CD4-positive, alpha-beta T cell treated with Interleukin-17A for 1 hour (primary cell): ENCODE measurements around the gene CCNY.
"Not testable (repeated sequence)": the region's sequence is repeated elsewhere in the genome, so short reads cannot be mapped to it uniquely, and the experiment has no call there.

ENCODE experiments used
- DNase-seq: peaks from one replicate; pipeline ENCODE4 v3.0.0-alpha.2; 2020

The CCNY gene

DNA sequence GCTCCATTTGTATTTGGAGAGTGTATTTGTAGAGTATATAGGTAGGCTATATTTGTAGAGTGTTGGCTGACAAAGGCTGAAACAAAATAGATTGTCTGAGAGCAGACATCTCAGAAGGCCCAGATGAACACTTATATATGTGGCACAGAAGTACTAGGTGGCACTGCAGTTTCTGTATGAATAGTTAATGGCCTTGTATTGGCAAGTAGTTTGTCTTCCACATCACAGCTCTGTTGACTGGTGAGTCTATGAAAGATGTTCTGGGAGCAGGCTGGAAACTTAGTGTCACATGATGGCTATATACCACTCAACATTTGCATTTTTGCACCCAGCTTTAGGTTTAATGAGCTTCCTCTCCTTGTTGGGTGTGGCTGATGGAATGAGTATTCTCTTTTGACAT, 51.9 kb downstream of the CCNY start:
- no peak for DNase-seq

DNA sequence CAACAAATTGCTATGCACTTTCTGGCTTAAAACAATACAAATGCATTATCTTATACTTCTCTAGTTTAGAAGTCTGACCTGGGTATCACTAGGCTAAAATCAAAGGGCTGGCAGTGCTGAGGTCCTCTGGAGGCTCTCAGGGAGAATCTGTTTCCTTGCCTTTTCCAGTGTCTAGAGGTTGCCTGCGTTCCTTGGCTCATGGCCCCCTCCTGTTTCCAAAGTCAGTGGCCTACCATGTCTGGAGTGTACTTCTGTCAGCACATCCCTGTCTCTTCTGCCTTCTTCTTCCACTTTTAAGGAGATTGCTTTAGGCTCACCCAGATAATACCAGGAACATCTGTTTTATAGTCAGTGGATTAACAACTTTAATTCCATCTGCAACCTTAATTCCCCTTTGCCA, 52.4 kb downstream of the CCNY start:
- no peak for DNase-seq

DNA sequence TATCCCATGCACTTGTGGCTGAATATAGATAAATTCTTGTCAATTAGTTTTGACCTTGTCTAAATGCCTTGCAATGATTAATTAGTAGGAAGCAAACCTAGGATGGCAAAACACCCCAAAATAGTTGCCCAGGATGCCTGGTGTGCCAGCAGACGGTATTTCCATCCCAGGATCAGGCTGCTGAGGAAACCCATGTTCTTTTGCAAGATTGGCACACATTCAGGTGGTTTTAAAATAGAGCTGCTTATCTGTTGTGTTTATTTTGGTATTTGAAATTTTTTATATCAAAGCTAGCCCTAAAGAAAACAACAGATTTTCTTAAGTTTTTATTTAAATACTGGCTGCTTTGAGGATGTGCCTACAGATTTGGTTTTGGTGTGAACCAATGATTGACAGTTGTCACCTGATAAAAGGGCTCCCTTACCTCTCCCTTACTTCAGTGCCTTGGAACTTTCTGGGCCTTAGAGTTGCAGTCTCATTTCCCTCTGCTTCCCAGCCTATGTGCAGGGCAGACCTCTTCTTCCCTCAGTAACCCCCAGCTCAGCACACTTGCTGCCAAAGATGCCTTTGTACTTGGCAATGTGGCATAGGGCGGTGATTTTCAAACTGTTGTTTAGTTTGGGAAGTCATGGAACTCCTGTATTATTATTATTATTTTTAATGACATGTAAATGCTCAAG, 54.0 kb downstream of the CCNY start:
- DNase-seq: no peak

DNA sequence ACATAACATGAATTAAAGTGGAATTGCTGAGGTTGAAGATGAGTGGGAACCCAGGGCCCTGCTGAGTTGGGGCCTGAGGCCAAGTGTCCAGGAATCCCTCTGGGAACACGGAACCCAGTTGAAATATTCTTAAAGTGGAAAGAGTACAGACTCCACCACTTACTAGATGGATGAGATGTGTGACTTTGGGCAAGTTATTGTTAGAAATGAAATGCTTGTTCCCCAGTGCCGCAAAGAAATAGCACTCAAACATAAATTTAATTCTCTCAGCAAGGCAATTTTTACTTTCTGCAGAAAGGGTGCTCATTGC, 54.5 kb downstream of the CCNY start:
- DNase-seq: no peak

DNA sequence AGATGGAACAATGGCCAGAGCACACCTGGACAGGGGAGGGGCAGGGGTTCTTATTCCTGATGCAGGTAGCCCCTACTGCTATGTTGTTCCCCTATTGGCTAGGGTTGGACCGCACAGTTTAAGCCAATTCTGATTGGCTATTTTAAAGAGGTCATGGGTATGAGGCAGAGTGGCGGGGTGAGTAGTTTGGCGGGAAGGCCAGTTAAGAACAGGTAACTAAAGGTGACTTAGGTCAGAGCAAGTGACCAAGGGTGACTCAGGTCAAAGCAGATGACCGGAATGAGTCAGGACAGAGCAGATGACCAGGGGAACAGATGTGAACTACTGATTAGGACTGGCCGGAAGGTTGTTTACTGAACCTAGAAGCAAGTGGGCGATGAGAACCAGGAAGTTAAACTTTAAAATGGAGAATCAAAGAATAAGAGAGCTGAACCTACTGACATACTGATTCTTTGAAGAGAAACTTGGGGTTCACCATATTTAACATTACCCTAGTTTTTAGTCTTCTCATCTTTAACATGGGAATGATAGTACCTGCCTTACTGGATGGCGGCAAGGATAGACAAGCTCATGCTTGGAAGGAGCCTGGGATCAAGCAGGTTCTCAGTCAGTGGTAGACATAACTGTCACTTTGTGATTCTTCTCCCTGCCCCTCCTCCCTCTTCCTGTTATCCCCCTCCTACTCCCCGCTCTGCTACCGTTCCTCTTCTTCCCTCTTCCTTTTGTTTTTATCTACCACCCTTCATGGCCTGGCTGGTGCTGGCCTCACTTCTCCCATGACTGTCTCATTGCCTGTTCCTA, 55.0 kb downstream of the CCNY start:
- no peak for DNase-seq

DNA sequence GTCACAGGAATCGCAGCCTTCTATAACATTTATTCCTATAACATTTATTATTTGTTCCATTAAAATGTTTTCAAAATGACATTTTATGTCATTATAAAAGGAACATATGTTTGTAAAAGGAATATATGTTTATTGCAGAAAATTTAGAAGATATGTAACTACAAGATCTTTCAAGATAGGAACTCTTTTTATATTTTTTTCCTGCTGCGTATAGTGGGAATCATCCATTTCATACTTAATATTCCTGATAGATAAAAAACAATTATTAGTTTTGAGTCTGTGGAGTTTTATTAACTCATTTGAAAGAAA, 55.6 kb downstream of the CCNY start:
- no peak for DNase-seq

DNA sequence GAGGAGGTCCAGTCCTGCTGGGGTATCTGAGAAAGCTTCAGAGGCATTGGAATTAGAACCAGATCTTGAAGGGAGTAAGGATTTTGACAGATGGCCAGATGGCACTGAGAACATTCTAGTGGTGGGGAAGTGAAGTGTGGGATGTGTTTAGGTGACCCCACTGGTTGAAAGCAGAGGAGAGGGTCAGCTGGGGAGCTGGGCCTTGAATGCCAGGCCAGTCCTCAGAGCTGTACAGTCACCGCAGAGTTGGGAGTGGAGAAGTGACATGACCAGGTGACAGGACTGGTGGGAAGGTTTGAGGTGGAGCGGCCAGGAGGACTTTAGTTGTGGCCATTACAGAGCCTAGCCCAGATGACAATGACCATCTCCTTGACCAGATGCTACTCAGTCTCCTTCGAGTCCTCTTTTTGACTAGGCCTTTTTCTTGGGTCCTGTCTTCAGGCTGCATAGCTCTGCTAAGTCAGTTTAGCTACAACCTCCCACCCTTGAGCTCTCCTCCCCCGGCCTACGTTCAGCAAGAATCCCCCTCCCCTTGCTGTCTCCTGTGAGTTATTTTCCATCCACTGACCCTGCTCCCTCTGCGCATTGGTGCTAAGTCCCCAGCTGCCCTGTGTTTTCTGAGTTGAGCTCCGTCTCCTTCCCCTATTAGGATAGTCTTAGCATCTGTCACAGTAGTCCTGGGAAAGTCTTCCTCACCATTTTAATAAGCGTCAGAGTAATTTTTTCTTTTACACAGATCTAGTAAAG, 56.3 kb downstream of the CCNY start:
- no peak for DNase-seq

DNA sequence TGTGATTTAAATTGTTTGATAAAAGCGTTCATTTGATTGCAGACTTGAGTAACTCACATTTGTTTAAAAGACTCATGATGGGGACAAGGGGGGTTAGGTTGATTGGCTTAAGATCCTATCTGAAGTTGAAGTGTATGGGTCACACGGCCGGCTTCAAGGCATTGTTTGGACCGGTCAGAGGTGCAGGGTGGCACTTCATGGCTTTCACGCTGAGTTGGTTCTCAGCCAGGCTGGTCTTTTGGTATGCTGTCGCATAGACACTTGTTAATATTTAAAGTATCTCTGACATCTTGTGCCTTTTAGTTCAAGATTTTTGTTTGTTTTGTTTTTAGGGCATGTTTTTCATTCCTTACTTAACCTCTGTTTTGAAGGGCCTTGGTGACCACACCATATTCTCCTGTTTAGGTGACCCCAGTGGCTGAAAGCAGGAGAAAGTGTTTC, 58.1 kb downstream of the CCNY start:
- no peak for DNase-seq

DNA sequence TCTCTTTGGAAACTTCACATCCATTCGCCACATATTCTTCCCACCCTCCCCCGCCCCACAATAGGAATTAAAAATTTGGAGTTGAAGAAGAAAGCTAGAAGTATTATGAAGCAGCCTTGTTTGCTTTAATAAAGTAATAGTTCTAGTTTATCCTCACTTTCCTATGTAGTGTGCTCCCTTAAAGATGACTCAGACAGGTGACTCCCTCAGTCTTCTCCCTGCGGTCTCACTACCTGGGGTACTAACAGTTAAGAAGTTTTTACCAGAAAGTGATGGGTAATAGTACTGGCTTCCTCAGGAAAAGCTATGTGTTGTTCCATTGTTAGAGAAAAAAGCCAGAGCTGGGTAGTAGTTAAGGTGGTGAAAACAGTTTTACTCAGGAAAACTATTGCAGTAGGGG, 58.6 kb downstream of the CCNY start:
- no peak for DNase-seq

DNA sequence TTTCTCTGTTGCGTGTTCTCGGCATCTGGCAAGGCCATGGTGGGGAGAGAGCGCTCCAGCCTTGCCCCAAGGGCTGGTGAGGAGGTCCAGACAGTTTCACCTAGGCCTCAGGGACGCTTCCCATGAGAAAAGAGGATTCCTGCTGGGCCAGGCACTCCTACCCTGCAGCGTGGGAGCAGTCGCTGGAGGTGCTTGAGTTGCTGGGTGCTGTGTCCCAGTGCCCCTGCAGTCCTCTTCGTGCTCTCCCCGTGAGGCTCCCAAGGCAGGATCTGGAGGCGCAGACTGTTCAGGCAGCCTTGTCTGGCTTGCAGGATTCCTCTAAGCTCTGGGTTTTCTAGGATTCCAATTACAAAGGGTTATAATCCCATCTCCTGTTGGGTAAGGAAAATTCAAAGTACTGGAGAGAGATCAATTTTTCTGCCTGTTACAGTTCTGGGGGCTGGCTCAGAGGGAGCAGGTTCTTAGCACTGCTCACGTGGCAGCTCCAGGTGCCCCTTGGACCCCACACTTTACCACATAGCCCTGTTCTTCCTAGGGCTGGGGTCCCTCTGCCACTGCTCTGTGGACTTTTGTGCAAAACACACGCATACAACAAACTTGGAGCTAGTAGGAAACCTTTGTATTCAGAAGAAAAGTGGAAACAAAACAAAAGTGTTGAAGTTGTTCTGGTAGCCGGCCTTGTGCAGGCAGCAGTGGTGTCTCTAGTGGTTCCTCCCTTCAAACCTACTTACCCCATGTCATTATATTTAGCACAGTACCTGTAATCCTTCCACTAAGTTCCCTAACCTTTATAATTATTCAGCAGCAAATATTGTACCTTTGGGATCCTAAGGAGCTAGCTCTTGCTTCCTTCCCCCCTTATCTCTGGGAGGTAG, 60.5 kb downstream of the CCNY start:
- no peak for DNase-seq

DNA sequence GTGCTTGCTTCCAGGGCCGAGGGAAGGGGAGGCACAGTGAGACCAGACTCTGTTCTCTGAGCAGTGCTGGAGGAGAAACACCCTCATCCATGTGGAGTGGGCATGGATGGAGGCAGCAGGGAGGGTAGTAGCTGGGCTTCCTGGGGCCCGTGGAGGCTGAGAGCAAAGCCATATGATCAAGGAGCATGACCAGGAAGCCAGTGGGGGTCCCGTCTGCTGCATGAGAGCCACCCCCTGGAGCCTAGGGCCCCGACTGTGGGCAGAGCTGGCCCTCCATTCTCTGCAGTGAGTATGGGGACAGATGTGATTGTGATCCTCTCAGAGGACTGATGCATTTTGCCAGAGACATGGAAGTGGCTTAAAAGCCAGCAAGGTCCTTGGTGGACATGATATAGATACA, 61.6 kb downstream of the CCNY start:
- no peak for DNase-seq

DNA sequence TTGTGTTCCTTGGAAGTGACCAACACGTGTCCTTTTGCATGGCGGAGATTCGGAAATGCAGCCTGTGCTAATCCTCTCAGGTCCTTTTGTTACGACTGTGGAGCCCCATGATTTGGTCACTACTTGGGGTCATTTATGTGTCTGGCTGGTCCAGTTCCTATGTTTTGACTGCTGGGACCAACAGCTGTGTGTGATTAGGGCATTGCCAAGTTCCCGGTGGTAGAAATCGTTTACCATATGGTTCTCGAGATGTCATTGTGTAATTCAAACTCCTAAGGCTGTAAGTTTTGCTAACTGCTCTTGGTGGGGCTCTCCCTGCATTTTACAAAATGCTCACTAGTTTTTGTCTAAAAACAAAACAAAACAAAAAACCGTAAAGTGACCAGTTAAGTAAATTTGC, 62.0 kb downstream of the CCNY start:
- no peak for DNase-seq

DNA sequence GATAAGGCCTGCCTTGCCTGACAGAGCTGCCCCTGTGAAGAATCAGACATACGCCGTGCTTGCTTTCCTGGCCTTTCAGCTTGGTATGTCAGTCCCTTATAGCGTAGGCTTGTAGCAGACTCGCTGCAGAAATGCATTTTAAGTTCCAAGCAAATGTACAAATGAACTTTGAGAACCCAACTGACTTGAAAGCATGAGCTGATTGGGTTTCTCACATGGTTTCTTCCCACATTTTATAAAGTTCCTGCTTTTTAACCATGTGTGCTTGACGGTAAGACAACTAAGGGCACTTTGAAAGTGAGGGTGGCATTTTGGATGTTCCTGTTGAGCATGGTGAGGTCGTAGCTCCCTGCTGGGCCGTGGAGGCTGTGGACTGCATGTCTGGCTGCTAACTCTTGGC, 62.6 kb downstream of the CCNY start:
- DNase-seq: no peak

DNA sequence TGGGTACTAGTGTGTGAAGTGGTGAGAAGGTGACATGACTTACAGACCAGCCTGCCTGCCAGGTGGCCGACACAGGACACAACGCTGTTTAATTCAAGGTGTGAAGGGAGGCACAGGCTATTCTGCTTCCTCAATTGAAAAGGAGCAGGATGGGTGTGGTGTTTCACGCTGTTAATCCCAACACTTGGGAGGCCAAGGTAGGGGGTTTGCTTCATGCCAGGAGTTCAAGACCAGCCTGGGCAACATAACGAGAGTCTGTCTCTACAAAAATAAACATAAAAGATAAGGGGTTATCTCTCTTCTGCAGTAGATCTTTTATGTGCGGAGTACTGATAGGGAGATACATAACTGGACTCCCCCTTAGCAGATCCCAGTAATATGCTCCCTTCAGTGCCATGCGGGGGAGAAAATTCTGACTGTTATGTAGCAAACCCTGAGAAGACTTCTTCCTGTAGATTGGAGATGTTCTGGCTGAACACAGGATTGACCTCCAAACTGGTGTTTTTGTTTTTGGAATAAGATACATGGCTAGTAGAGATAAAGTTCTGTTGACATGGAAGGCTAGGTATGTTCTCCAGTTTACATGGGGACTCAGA, 63.2 kb downstream of the CCNY start:
- DNase-seq: no peak

DNA sequence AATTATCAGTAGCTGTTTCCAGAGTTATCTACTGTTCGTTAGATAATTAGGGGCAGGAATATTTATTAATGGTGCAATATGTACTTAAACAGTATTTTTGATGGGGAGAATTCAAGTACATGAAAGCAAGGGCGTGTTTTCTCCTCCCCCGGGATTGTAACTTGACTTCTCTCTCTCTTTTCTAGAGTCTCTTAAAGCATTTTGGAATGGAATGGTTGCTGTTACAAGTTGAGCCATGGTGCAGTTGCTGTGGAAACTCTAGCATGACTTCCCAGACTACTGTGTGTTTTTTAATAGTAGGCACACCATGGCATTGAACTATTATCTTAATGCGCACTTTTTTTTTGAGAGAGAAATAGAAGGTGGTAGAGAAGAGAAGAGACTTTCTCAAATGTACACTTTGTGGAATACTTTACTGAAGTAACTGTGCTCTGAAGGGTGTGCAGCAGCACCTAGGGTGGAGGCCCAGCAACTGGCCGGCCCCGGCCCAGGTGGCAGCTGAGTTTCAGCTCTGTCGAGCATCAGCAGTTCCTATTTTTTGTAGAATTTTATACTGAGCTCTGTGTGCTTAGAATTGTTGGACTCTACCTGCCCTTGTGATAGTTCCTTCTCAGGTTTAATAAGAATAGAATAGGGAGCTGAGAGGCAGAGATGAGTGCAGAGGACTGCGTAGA, 64.4 kb downstream of the CCNY start:
- no peak for DNase-seq

DNA sequence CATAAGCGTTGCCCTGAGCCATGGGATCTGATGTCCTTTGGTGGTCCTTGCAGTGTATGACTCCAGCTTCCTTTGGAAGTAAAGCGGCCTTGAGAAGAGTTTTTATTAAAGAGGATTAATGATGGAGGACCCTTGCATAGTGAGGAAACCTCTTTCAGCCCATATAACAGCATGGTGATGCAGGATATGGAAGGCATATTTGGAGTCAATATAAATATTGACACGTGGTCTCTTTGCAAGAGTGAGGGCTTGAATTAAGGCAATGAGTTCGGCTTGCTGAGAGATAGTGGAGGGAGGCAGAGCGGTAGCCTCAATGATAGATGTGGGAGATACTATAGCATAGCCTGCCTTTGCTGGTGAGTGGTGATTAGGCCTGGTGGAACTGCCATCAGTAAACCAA, 67.2 kb downstream of the CCNY start:
- not testable (repeated sequence) for DNase-seq

DNA sequence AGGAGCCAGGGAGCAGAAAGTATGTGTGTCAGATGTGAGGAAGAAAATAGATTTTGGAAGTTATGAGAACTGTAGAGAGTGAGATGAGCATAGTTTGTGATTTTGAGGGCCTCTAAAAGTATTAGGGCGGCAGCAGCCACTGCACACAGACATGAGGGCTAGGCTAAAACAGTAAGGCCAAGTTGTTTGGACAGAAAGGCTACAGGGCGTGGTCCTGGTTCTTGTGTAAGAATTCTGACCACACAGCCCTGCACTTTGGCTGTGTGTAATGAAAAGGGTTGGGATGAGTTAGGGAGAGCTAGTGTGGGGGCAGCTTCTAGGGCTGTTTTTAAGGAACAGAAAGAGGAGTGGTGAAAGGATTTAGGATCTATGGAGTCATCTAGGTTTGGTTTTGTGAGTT, 67.8 kb downstream of the CCNY start:
- DNase-seq: not testable (repeated sequence)

DNA sequence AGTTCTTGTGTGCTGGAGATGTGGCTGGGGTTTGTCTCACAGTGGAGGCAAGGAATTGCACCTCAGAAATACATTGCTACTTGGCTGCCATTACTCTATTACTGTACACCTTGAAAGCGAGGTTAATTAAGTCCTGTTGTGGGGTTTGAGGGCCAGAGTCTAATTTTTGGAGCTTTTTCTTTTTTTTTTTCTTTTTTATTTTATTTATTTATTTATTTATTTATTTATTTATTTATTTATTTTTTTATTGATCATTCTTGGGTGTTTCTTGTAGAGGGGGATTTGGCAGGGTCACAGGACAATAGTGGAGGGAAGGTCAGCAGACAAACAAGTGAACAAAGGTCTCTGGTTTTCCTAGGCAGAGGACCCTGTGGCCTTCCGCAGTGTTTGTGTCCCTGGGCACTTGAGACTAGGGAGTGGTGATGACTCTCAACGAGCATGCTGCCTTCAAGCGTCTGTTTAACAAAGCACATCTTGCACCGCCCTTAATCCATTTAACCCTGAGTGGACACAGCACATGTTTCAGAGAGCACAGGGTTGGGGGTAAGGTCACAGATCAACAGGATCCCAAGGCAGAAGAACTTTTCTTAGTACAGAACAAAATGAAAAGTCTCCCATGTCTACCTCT, 69.8 kb downstream of the CCNY start:
- DNase-seq: not testable (repeated sequence)

DNA sequence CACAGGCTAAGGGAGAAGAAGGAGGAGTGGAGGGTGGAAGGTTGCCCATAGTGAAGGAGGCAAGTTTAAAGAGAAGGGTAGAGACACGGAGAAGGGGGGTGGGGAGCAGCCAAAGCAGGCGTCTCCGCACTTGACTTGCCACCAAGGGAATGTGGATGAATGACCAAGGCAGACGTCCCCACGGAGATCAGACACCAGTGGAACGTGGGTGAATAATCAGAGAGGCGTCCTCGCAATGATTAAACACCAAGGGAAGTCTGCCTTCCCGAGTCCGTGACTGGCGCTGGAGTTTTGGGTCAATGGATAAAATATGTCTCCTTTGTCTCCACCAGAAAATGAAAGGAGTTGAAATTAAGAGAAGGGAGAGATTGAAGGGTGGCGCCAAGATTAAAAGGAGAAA, 71.4 kb downstream of the CCNY start:
- not testable (repeated sequence) for DNase-seq

DNA sequence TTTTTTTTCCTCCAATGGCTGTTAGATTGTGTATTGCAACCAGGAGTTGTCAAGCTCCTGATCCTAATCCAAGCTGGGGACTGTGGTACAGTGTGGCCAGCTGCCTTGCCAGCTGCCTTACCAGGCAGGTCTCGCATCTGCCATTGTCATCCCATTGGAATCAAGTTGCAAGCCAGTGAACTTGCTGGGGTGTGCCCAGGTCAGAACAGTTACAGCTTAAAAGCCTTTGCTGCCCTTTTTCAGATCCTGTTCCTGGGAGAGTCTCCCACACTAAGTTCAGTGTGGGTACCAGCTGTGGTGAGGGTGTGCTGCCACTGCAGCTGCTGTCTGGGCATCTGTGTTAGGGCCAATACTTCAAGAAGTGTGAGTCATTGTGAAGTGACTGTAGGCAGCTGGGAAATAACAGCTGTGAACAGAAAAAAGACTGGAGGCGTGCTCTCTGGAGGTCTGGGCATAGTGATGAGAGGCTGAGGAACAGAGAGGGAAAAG, 72.8 kb downstream of the CCNY start:
- DNase-seq: no peak

DNA sequence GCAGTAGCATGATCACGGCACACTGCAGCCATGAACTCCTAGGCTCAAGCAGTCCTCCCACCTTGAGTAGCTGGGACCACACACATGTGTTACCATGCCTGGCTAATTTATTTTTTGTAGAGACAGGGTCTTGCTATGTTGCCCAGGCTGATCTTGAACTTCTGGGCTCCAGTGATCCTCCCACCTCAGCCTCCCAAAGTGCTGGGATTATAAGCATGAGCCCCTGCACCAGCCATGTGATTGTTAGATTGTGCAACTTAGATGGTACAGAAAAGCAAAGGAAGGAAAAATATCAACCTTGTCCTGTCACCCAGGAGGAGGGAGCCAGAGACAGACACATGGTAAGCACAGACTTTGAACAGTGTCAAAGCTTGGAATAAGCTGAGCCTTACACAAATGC, 73.5 kb downstream of the CCNY start:
- DNase-seq: no peak
